Chondrocyte (in vitro differentiated cells): ENCODE measurements around the gene ACAP2. TPM values are rescaled to one million over a fixed set of nuclear protein-coding genes. Genes with fewer than 3 reads are reported as not detected.

Source experiments
- DNase-seq: peaks from one replicate; pipeline ENCODE4 v3.0.0; 2021; ENCODE audit warnings: mixed read lengths, low spot score
- H3K27ac Mint-ChIP-seq: one replicate; pipeline ENCODE4 v1.8.0; 2021; ENCODE audit warnings: mild to moderate bottlenecking, moderate library complexity, mixed read lengths; ENCODE audit not compliant: unreplicated experiment
- H3K27me3 Mint-ChIP-seq: 2 replicates; pipeline ENCODE4 v1.8.0; 2021; ENCODE audit warnings: low read depth, mixed read lengths
- H3K36me3 Mint-ChIP-seq: 2 replicates; pipeline ENCODE4 v1.8.0; 2021; ENCODE audit warnings: low read depth, mixed read lengths
- H3K4me1 Mint-ChIP-seq: 2 replicates; pipeline ENCODE4 v1.8.0; 2021; ENCODE audit warnings: low read depth, mild to moderate bottlenecking, mixed read lengths
- H3K4me3 Mint-ChIP-seq: one replicate; pipeline ENCODE4 v1.8.0; 2021; ENCODE audit warnings: mild to moderate bottlenecking, moderate library complexity, mixed read lengths; ENCODE audit not compliant: unreplicated experiment
- H3K9me3 Mint-ChIP-seq: 2 replicates; pipeline ENCODE4 v1.8.0; 2021; ENCODE audit warnings: low read depth, mixed read lengths
- CTCF ChIP-seq: fragments of 200-600 bp; sonication (generic); IDR thresholded peaks from 2 replicates; pipeline ENCODE4 v1.5.0; 2021; ENCODE audit warnings: antibody characterized with exemption, mild to moderate bottlenecking, moderate library complexity
- total RNA-seq: library from RNA; stranded (reverse); gene quantifications from 3 replicates; pipeline ENCODE4 v1.2.1, GENCODE V29; 2021

The ACAP2 gene
- total RNA-seq, 1 donor from 2014 or later, result 43.3 TPM

DNA sequence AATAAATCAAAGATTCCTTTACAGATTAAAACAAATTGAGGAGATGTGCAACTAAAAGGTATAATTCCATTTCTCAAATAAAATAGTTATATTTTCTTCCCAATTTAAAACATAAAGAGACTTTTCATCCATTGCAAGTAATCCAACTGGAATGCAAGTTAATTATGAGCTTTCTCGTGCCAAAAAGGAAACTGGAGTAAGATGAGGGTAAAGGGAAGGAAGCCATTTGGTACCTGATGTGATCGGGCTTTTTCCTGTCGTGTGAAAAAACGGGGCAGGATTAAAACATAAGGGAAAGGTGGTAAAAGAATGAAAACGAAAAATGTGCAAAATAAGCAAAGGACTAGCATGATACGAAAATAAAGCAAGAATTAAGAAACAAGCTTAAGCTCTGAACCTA, 130.1 kb downstream of the ACAP2 start:
- DNase-seq, result no peak
- no peak overlapping the region for H3K4me3 Mint-ChIP-seq
- H3K36me3 Mint-ChIP-seq, result peaks cover 5% of the 10 kb centered on the region
- TF ChIP-seq CTCF, result no peak
- no peaks in the 10 kb centered on the region for H3K9me3 Mint-ChIP-seq
- H3K27me3 Mint-ChIP-seq, result no peaks in the 10 kb centered on the region
- no peaks in the 10 kb centered on the region for H3K4me1 Mint-ChIP-seq
- H3K27ac Mint-ChIP-seq, result no peak overlapping the region

GRCh38 chr3:195307711-195308110, 135.1 kb downstream of the ACAP2 start:
- no peaks in the 10 kb centered on the region for H3K9me3 Mint-ChIP-seq
- no peaks in the 10 kb centered on the region for H3K27me3 Mint-ChIP-seq
- H3K36me3 Mint-ChIP-seq, result peaks cover 3% of the 10 kb centered on the region
- no peak for TF ChIP-seq CTCF
- H3K4me1 Mint-ChIP-seq, result peaks cover 3% of the 10 kb centered on the region
- H3K4me3 Mint-ChIP-seq, result no peak overlapping the region
- no peak for DNase-seq
- H3K27ac Mint-ChIP-seq, result no peak overlapping the region

- no peak for DNase-seq
- H3K27ac Mint-ChIP-seq, result no peak overlapping the region
- H3K4me3 Mint-ChIP-seq, result no peak overlapping the region
- H3K4me1 Mint-ChIP-seq, result peaks cover 9% of the 10 kb centered on the region
- H3K27me3 Mint-ChIP-seq, result no peaks in the 10 kb centered on the region
- H3K36me3 Mint-ChIP-seq, result peaks cover 6% of the 10 kb centered on the region
- no peaks in the 10 kb centered on the region for H3K9me3 Mint-ChIP-seq
- no peak for TF ChIP-seq CTCF
Measured at GRCh38 chr3:195306369-195306768, 136.5 kb downstream of the ACAP2 start.

GRCh38 chr3:195302431-195302830, 140.4 kb downstream of the ACAP2 start:
- H3K4me3 Mint-ChIP-seq, result no peak overlapping the region
- TF ChIP-seq CTCF, result no peak
- no peaks in the 10 kb centered on the region for H3K9me3 Mint-ChIP-seq
- peaks cover 7% of the 10 kb centered on the region for H3K36me3 Mint-ChIP-seq
- peaks cover 9% of the 10 kb centered on the region for H3K4me1 Mint-ChIP-seq
- no peak for DNase-seq
- no peak overlapping the region for H3K27ac Mint-ChIP-seq
- no peaks in the 10 kb centered on the region for H3K27me3 Mint-ChIP-seq

- H3K4me3 Mint-ChIP-seq, result no peak overlapping the region
- H3K9me3 Mint-ChIP-seq, result no peaks in the 10 kb centered on the region
- peaks cover 14% of the 10 kb centered on the region for H3K36me3 Mint-ChIP-seq
Measured at GRCh38 chr3:195297446-195297845, 145.4 kb downstream of the ACAP2 start.

More at GRCh38 chr3:195297446-195297845, 145.4 kb downstream of the ACAP2 start:
- Mint-ChIP-seq H3K4me1 (peaks cover 4% of the 10 kb centered on the region), H3K27me3 (no peaks in the 10 kb centered on the region), H3K27ac (no peak overlapping the region)
- no peak for TF ChIP-seq CTCF
- no peak for DNase-seq
